HG03565 (cell line): Measurements from ENCODE around the gene GFOD1.
A peak's percentile ranks its signal among the peaks of the same experiment; 100 is the strongest.
"Not testable (repeated sequence)": the region's sequence is repeated elsewhere in the genome, so short reads cannot be mapped to it uniquely, and the experiment has no call there.

Source experiments
- ATAC-seq: cut with Tn5 transposase; IDR thresholded peaks from one replicate; pipeline ENCODE4 v1.9.1; 2021; ENCODE audit warnings: mild to moderate bottlenecking, moderate library complexity; ENCODE audit not compliant: unreplicated experiment

GFOD1 gene

DNA sequence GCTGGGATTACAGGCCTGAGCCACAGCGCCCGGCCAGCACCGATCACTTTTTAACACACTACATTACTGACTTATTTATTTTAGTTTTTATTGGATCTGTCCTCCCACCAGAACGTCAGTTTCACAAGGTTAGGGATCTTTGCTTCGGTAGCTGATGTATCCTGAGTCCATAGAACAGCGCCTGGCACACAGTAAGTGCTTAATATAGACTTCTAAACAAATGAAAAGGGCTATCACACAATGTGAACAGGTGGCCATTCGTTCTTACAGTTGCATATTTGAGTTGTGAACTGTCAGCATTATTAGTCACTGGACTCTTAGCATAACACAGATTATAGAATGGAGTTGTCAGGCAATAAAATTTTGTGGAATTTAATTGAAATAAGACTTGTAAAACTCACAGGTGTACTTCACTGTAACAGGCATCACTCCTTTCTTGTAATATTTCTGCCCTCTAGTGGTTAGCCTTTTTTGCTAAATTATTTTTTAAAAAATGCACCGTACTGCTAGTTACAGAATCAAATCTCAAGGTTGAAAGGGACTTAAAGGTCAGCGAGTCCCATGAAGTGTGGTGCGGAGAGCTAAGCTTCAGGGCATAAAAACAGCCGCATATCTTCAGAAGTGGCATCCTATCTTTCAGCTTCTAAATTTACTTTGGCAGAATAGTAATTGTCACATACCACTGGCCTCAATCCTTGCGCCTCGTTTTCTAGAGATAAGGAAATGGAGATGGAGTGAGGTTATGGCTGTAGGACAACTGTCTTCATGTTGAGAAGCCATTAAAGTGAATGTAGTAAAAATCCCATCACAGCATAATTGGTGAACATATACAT is 155.7 kb downstream of the GFOD1 start:
- no peak for ATAC-seq

DNA sequence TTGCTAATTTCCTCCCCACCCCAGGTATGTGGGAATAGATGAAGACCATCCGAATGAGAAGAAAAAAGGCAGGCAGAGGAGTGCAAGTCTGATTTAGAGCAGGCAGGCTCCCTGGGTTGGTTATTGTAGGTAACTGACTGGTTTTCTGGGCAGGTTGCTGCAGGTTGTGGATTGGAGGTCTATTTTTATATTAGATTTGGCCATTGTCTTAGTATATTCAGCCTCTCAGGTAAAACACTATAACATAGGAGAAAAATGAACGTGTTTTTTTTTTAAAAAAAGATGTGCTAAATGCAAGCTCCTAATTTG is 158.6 kb downstream of the GFOD1 start:
- ATAC-seq, result no peak

DNA sequence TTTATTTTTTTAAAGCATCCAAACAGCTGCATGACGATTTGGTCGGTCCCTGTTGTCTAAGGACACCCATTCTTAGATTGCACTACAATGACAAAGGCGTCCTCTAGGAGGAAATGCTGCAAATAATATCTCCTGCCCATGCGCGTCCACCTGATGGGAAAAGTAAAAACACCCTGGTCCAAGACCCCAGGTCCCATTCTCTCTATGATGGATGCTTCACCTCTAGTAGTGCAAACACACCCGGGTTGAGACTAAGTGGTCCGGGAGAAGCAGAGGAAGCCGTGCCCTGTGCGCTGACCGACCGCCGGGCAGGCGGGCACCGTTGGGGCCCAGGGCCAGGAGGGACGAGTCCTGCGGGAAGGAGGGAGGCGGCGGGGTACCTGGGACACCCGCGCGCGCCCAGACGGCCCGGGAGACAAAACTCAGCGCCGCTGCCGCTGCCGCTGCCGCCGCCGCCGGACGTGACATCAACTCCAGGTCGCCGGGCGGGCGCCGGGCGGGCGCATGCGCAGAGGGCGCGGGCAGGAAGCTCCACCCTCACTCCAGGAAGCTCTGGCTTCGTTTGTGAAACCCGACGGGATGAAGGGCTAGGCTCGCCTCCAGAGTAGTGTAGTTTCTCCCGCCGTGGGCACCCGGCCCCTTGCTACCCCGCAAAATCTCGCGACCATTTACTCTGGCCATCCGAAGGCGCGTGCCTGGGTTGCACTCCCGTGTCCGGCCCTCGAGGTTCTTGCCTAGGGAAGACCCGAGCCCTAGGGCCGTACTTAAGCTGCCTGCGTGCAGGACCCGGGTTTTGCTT is 159.1 kb downstream of the GFOD1 start, which contains the start of gene TBC1D7:
TBC1D7 (minus strand) TSS at position 462 of the 799 bp plus-strand sequence. CDS start 1,639 bp downstream, outside the sequence.
- ATAC-seq, result peak; percentile 76

DNA sequence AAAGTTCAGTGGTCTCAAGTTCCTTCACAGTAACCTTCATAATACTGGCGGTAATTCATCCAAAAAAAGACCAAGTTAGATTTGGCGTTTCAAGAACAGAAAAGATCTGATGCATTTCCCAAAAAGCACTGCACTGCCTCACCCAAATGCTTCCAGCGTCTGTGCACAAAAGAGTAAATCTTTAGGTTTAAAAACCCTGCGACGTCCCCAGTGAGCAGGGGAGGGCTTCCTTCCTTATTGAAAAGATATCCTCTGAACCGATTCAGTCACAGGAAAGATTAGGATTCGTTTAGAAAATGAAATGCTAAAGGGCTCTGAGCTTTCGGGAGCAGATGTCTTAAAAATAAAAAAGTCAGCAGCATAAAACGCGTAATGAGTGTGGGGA is 159.7 kb downstream of the GFOD1 start:
- ATAC-seq, result no peak

DNA sequence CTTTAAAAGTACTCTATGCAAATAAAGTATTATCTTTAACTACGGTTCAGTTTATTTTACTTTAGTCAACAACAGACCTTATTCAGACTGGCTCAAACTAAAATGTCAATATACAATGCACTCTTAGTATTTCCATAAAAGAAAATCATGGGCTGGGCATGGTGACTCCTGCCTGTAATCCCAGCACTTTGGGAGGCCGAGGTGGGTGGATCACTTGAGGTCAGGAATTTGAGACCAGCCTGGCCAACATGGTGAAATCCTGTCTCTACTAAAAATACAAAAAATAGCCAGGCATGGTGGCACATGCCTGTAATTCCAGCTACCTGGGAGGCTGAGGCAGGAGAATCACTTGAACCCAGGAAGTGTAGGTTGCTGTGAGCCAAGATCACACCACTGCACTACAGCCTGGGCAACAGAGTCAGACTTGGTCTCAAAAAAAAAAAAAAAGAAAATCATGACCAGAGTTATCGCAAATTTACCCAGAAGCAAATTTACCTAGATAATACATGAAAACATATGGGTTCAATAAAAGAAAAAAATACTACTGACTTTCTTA is 161.3 kb downstream of the GFOD1 start:
- not testable (repeated sequence) for ATAC-seq

DNA sequence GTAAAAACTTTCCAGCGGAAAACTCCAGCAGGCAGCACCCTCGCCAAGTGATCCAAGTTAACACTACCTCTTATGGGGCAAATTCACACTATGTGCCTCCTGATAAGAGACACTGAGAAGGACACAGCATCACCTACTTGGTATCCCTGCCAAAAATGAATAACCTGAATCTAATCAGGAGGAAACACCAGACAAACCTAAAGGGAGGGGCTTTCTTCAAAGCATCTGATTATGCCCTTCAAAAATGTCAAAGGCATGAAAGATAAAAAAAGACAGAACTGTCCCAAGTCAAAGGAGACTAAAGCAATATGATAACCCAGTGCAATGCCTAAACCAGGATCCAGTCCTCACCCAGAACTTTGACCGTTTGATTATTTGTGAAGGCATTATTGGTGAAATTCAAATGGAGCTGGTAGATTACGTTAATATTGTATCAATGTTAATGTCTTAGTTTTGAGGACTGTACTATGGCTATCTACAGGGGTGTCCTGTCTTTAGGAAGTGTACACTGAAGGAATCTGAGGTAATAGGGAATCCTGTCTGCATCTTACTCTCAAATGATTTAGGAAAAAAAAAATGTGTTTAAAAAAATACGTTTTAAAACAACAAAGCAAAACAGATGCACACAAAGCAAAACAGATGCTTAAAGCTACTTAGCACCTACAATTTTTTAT is 167.4 kb downstream of the GFOD1 start:
- no peak for ATAC-seq

DNA sequence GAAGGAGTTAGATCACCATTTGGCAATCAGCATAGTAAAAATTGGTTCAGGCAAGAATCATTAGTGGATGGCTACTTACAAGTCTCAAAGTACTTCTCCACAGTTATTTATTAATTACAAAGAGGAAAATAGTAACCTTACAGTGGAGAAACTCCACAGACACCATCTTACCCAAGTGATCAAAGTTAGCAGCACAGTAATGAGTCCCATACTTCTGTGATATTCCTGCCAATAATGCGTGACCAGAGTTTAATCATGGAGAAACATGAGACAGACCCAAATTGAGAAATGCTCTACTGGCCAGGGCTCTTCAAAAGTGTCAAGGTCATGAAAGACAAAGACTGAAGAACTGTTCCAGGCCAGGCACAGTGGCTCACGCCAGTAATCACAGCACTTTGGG is 168.6 kb downstream of the GFOD1 start:
- no peak for ATAC-seq

DNA sequence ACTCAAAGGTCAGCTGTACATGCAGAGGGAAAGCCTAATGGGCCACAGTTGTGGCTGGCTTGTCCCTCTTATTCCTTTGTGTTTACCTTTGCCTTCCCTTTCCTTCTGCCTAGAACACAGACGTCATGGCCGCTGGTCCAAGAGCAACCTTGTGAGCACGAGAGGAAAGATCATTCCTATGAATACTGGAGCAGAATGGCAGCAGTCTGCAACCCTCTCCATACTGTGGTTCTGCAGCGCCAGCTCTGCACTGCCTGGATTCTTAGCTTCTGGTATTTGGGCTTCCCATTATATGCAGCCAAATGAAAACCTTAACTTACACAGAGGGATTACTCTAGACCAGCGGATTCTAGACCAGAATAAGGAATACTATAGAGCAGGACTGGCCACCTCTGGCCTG is 171.5 kb downstream of the GFOD1 start:
- no peak for ATAC-seq

DNA sequence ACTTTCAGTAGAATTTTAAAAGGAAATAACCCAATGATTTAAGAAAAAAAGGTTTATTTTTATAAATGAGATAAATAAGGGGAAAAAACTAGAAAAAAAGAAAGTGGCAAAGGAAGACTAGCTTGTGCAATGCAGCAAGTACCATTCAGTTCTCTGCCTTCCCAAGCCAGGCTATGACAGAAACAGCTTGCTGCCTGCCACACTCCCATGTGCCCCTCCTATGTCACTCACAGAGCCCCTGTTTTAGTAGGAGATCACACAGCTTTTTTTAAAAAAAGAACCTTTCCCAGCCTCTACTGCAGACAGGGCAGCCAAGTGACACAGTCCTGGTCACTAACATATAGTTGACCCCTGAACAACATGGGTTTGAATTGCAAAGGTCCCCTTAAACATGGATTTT is 172.6 kb downstream of the GFOD1 start:
- no peak for ATAC-seq

DNA sequence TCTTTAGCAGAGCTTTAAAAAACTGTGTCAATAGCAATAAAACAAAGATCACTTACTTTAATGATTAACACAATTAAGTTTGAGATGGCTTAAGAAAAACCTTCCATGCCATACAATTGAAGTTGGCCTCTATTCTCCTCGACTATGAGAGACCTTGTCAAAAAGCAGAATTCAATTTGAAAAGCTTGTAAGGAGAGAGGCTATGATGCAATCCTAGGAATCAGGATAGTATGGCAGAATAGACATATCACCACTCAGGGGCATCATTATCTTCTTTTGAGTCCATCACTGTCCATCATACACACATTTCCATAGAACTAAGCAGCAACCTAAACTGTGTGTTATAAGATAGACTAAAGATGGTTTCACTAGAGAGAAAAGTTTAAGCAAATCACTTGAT is 176.2 kb downstream of the GFOD1 start:
- ATAC-seq, result no peak

DNA sequence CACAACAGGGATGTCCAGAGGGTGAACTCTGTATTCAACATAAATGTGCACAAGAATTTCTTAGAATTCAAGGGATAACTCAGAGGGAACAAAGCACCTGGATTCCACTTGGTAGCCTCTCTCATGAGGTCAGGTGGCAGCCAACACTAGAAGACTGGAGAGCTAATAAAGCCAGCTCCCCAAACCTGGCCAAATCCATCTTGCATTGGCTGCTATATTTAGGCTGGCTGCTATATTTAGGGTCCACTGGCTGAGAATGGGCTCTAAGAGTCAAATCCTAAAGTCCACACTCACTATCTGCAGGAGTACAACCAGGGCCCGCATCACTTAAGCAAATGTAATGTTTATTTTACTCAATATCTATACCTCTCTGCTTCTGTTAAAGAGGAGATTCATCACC is 179.1 kb downstream of the GFOD1 start:
- no peak for ATAC-seq
